HepG2 (cell line): ENCODE measurements around the gene N4BP2L1. TPM values are rescaled to one million over a fixed set of nuclear protein-coding genes. Genes with fewer than 3 reads are reported as not detected.

Source experiments
- ATAC-seq: fragments of 200-7000 bp; cut with Tn5 transposase; 3 replicates; pipeline ENCODE4 v1.9.1; 2020; ENCODE audit warnings: mild to moderate bottlenecking, moderate library complexity
- BruUV-seq: library from RNA; stranded (reverse); fragments of 400-500 nt; replicated peaks from 2 replicates; lab custom pipeline; 2021; lab: Mats Ljungman, UMichigan
- CTCF ChIA-PET: fragments of 300-600 bp; formaldehyde crosslinking; extraction: SDS; loops from one replicate; lab custom pipeline; 2021; ENCODE audit warnings: low total read pairs, inconsistent platforms, low intra/inter-chr PET ratio; lab: Yijun Ruan, JAX
- POLR2A ChIA-PET: fragments of 350-600 bp; sonication (Branson Sonifier 250); formaldehyde crosslinking; loops from one replicate; lab custom pipeline; 2020; ENCODE audit warnings: antibody characterized with exemption, inconsistent platforms; lab: Yijun Ruan, JAX
- DNase-seq: peaks from one replicate; pipeline ENCODE4 v3.0.0-alpha.2; 2015; ENCODE audit warnings: low spot score
- FAIRE-seq: peaks from 3 replicates; lab custom pipeline; 2011; peaks lifted over from hg19 to GRCh38; lab: Jason Lieb, UNC
- H2AFZ ChIP-seq: one replicate; pipeline ENCODE4 v1.6.1; 2011; ENCODE audit warnings: low read length, inconsistent platforms
- H3K27ac ChIP-seq: fragments of 300-600 bp; 3 replicates; pipeline ENCODE4 v1.8.0; 2011; ENCODE audit warnings: mixed run types, mild to moderate bottlenecking, mixed read lengths, low read length, inconsistent platforms; ENCODE audit not compliant: insufficient read depth; ENCODE audit errors: extremely low read length
- H3K27me3 ChIP-seq, 2 experiments: fragments of 200-600 bp in 1 of 2; 2 replicates in 1 of 2; 3 replicates in 1 of 2; pipeline versions ENCODE4 v1.6.0 to v1.8.0; 2011; ENCODE audit warnings: low read length in 2 of 2, mild to moderate bottlenecking in 2 of 2, moderate library complexity in 2 of 2, inconsistent platforms in 1 of 2; ENCODE audit not compliant: insufficient read depth in 2 of 2, control insufficient read depth in 1 of 2
- H3K36me3 ChIP-seq, 2 experiments: fragments of 200-600 bp in 1 of 2; replicated peaks in 1 of 2; 2 replicates in 1 of 2; 3 replicates in 1 of 2; pipeline versions ENCODE4 v1.5.1 to v1.8.0; 2011; ENCODE audit warnings: low read length in 2 of 2, inconsistent platforms in 1 of 2; ENCODE audit not compliant: insufficient read depth in 2 of 2, control insufficient read depth in 1 of 2
- H3K4me1 ChIP-seq: 2 replicates; pipeline ENCODE4 v1.5.1; 2012; ENCODE audit warnings: low read length, inconsistent platforms; ENCODE audit not compliant: insufficient read depth
- H3K4me2 ChIP-seq: 2 replicates; pipeline ENCODE4 v1.6.0; 2011; ENCODE audit warnings: low read depth, low read length, inconsistent platforms
- H3K4me3 ChIP-seq, 3 experiments: fragments of 200-600 bp in 1 of 3; sonication (generic), shearing (Covaris generic) in 1 of 3; replicated peaks in 1 of 3; 2 replicates each; pipeline ENCODE4 v1.5.1; 2011 to 2016; ENCODE audit warnings: low read length in 3 of 3, inconsistent platforms in 2 of 3, low read depth in 2 of 3, mild to moderate bottlenecking in 2 of 3, control low read depth in 1 of 3, mixed read lengths in 1 of 3; ENCODE audit not compliant: insufficient read depth in 1 of 3
- H3K79me2 ChIP-seq: one replicate; pipeline ENCODE4 v1.6.1; 2011; ENCODE audit warnings: low read length, inconsistent platforms; ENCODE audit not compliant: insufficient read depth
- H3K9ac ChIP-seq: 2 replicates; pipeline ENCODE4 v1.6.0; 2011; ENCODE audit warnings: mild to moderate bottlenecking, low read depth, low read length, inconsistent platforms; ENCODE audit not compliant: insufficient read depth
- H3K9me3 ChIP-seq: 2 replicates; pipeline ENCODE4 v1.5.1; 2012; ENCODE audit warnings: mild to moderate bottlenecking, low read length
- H4K20me1 ChIP-seq: 2 replicates; pipeline ENCODE4 v1.6.0; 2011; ENCODE audit warnings: inconsistent platforms, mild to moderate bottlenecking, low read length, moderate library complexity; ENCODE audit not compliant: insufficient read depth
- ATF2 ChIP-seq: sonication (generic); formaldehyde crosslinking; IDR thresholded peaks from 2 replicates; pipeline ENCODE4 v1.4.0; 2020; ENCODE audit warnings: missing genetic modification reagents
- ATF5 ChIP-seq: sonication (generic); formaldehyde crosslinking; IDR thresholded peaks from 2 replicates; pipeline ENCODE4 v1.4.0; 2020; ENCODE audit warnings: mild to moderate bottlenecking, low read depth, missing genetic modification reagents
- CEBPG ChIP-seq: IDR thresholded peaks from 2 replicates; pipeline ENCODE4 v1.6.1; 2016
- CENPT ChIP-seq: sonication (generic); formaldehyde crosslinking; IDR thresholded peaks from 2 replicates; pipeline ENCODE4 v1.8.0; 2022; ENCODE audit warnings: low read depth, mild to moderate bottlenecking, moderate library complexity, missing genetic modification reagents
- GZF1 ChIP-seq: sonication (generic); formaldehyde crosslinking; IDR thresholded peaks from 2 replicates; pipeline ENCODE4 v1.5.1; 2020; ENCODE audit warnings: mild to moderate bottlenecking, missing genetic modification reagents
- HNRNPH1 ChIP-seq: fragments of 200-400 bp; formaldehyde crosslinking; optimal IDR thresholded peaks from 2 replicates; pipeline ENCODE3; 2017; ENCODE audit warnings: mild to moderate bottlenecking, low read depth, low read length
- KDM4B ChIP-seq: sonication (generic); formaldehyde crosslinking; IDR thresholded peaks from 2 replicates; pipeline ENCODE4 v1.4.0; 2020; ENCODE audit warnings: missing genetic modification reagents
- MZF1 ChIP-seq: sonication (generic); formaldehyde crosslinking; IDR thresholded peaks from 2 replicates; pipeline ENCODE4 v1.8.1; 2023; ENCODE audit warnings: mild to moderate bottlenecking, missing genetic modification reagents, borderline replicate concordance
- NCOA1 ChIP-seq: sonication (generic); formaldehyde crosslinking; IDR thresholded peaks from 2 replicates; pipeline ENCODE4 v1.9.0; 2021; ENCODE audit warnings: missing genetic modification reagents
- PRMT3 ChIP-seq: sonication (generic); formaldehyde crosslinking; IDR thresholded peaks from 2 replicates; pipeline ENCODE4 v1.8.1; 2022; ENCODE audit warnings: low read depth, mild to moderate bottlenecking, moderate library complexity, missing genetic modification reagents, borderline replicate concordance
- SALL2 ChIP-seq: sonication (generic); formaldehyde crosslinking; IDR thresholded peaks from 2 replicates; pipeline ENCODE4 v1.8.1; 2023; ENCODE audit warnings: mild to moderate bottlenecking, missing genetic modification reagents, inconsistent platforms
- TEAD2 ChIP-seq: sonication (generic); formaldehyde crosslinking; IDR thresholded peaks from 2 replicates; pipeline ENCODE4 v1.9.0; 2021; ENCODE audit warnings: missing genetic modification reagents
- ZBTB26 ChIP-seq: IDR thresholded peaks from 2 replicates; pipeline ENCODE4 v1.6.1; 2016; ENCODE audit warnings: missing compliant biosample characterization, missing genetic modification reagents, borderline replicate concordance
- ZNF282 ChIP-seq: fragments of 450-650 bp; IDR thresholded peaks from 2 replicates; pipeline ENCODE4 v1.6.1; 2018; ENCODE audit not compliant: partially characterized antibody
- ZNF7 ChIP-seq: IDR thresholded peaks from 2 replicates; pipeline ENCODE4 v1.6.1; 2016; ENCODE audit warnings: missing biosample characterization, missing genetic modification reagents
- WGBS: methylation state at CpG from one replicate; pipeline ENCODE4 v1.1.6; 2017; ENCODE audit warnings: low lambda C conversion rate; 5-methylcytosine and 5-hydroxymethylcytosine counted together
- in situ Hi-C: cut with HindIII; loops from 2 replicates; pipeline ENCODE4 v1.10.0; 2017; ENCODE audit warnings: low pct_unique_long_range_greater_than_20kb; ENCODE audit not compliant: extremely low pct_ligation_motif_present
- intact Hi-C: fragments of 100-400 bp; cut with micrococcal nuclease; formaldehyde crosslinking; loops from one replicate; pipeline ENCODE4 v1.10.0; 2022; ENCODE audit not compliant: unreplicated experiment
- polyA plus RNA-seq, 8 experiments: library from polyadenylated mRNA; depleted of rRNA in 3 of 8; stranded (reverse) in 7 of 8; unstranded in 1 of 8; fragments of >200 nt; fragmentation: Illumina TruSeq in 4 of 8; extraction: Trizol in 4 of 8; gene quantifications; 2 replicates each; pipeline versions ENCODE4 v1.2.1 to v1.2.3, GENCODE V29; 2011 to 2016; ENCODE audit warnings: low read depth in 4 of 8, missing spikeins in 1 of 8, mixed read lengths in 1 of 8; ENCODE audit not compliant: insufficient read depth in 1 of 8
- total RNA-seq, 5 experiments: library from RNA; depleted of rRNA; stranded (reverse); fragments of >200 nt; fragmentation: Illumina TruSeq; extraction: Trizol; gene quantifications; 2 replicates each; pipeline ENCODE4 v1.2.3, GENCODE V29; 2016; ENCODE audit warnings: low read depth in 1 of 5

The N4BP2L1 gene
- total and polyA plus RNA-seq, 2 of the 13 experiments (the other 11 are each of a cell fraction or from before 2014, with no cell fraction given): 13.2 to 34.5 TPM

DNA sequence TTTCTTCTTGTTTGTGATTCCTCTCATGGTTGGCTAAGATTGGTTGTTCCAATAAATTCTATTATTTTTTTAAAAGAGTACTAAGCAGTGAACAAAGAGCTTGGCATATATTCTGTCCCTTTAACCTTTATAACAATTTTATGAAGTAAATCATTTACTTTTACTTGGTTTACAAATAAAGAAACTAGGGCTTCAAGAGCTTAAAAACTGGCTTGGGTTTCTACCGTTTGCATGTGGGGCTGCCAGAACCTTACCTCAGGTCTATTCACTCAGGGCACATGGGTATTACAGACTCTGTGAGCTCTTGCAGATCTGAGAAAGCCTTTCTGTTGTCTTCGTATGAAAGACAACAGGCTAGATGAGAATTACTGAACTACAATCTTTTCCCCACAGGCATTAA, 13.3 kb downstream of the N4BP2L1 start:
- no TSS peak for BruUV-seq
- no peak overlapping the region for H2AFZ ChIP-seq
- H3K4me1 ChIP-seq: peaks cover 24% of the 10 kb centered on the region
- peaks cover 1% of the 10 kb centered on the region for H3K9me3 ChIP-seq
- intact Hi-C loops: no loop called here
- DNase-seq: no peak
- in situ Hi-C loops: no loop called here
- no peak overlapping the region for H3K4me2 ChIP-seq
- no peaks in the 10 kb centered on the region for H3K27me3 ChIP-seq
- WGBS: 93% methylated on average over 2 of the region's 2 CpGs
- TF ChIP-seq KDM4B (CRISPR knock-in tag) (no peak), PRMT3 (CRISPR knock-in tag) (no peak), TEAD2 (CRISPR knock-in tag) (no peak), SALL2 (CRISPR knock-in tag) (no peak), ZNF282 (no peak), ZNF7 (CRISPR knock-in tag) (no peak), ATF2 (CRISPR knock-in tag) (no peak), CENPT (CRISPR knock-in tag) (no peak), ZBTB26 (no peak), ATF5 (CRISPR knock-in tag) (no peak), GZF1 (CRISPR knock-in tag) (no peak), MZF1 (CRISPR knock-in tag) (no peak), NCOA1 (no peak), HNRNPH1 (no peak), CEBPG (CRISPR knock-in tag) (no peak)
- TF ChIP-seq, all 625 proteins: peak for 0
- no peak overlapping the region for H3K9ac ChIP-seq
- peaks cover 0 to 1% of the 10 kb centered on the region in 2 experiments; a peak in 3 of 5 replicates for H3K36me3 ChIP-seq
- H3K27ac ChIP-seq: no peak overlapping the region
- H4K20me1 ChIP-seq: no peaks in the 10 kb centered on the region
- CTCF ChIA-PET: no interaction called here
- no peak for ATAC-seq
- FAIRE-seq: no peak
- POLR2A ChIA-PET: no interaction called here
- H3K79me2 ChIP-seq: no peaks in the 10 kb centered on the region
- H3K4me3 ChIP-seq: no peak overlapping the region
